Measurements from ENCODE around the gene TTC16. TPM values are rescaled to one million over a fixed set of nuclear protein-coding genes. Genes with fewer than 3 reads are reported as not detected.
A peak's percentile ranks its signal among the peaks of the same experiment; 100 is the strongest.

TTC16 gene
- total RNA-seq, 6 experiments from 2014 or later = not detected

DNA sequence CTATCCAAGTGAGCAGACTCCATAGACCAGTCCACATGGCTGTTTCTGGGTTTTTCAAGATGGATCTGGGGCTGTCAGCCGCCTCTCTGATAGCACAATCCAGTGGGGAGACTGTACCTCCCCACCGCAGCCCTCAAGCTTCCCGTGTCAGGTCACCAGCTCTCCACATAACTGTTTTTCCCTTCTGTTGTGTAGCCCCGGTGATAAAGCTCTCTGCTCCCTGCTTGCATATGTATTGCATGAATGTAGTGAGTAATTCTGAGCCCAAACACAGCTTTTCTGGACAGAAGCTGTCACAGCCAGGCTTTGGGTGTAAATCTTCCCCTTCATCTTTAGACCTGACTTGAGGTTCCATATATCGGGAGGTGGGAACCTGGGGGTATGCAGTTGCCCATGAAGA, 32.2 kb upstream of the TTC16 start:
- peaks cover 39% of the 10 kb centered on the region for H3K4me1 Mint-ChIP-seq (ENCODE audit: low read depth)
- peak overlapping the region; percentile 80; the same call in 1 of the 2 replicates for H3K4me3 Mint-ChIP-seq
- H3K9me3 Mint-ChIP-seq = no peaks in the 10 kb centered on the region
- H3K27ac Mint-ChIP-seq = peak overlapping the region; percentile 97
- DNase-seq = peak; percentile 87
- H3K36me3 Mint-ChIP-seq (ENCODE audit: low read depth) = peaks cover 48% of the 10 kb centered on the region
- TF ChIP-seq, protein P1, sequence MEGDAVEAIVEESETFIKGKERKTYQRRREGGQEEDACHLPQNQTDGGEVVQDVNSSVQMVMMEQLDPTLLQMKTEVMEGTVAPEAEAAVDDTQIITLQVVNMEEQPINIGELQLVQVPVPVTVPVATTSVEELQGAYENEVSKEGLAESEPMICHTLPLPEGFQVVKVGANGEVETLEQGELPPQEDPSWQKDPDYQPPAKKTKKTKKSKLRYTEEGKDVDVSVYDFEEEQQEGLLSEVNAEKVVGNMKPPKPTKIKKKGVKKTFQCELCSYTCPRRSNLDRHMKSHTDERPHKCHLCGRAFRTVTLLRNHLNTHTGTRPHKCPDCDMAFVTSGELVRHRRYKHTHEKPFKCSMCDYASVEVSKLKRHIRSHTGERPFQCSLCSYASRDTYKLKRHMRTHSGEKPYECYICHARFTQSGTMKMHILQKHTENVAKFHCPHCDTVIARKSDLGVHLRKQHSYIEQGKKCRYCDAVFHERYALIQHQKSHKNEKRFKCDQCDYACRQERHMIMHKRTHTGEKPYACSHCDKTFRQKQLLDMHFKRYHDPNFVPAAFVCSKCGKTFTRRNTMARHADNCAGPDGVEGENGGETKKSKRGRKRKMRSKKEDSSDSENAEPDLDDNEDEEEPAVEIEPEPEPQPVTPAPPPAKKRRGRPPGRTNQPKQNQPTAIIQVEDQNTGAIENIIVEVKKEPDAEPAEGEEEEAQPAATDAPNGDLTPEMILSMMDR (IDR thresholded peaks at IDR 0.05) = no peak
- H3K27me3 Mint-ChIP-seq (ENCODE audit: insufficient read depth) = peaks cover 3% of the 10 kb centered on the region

DNA sequence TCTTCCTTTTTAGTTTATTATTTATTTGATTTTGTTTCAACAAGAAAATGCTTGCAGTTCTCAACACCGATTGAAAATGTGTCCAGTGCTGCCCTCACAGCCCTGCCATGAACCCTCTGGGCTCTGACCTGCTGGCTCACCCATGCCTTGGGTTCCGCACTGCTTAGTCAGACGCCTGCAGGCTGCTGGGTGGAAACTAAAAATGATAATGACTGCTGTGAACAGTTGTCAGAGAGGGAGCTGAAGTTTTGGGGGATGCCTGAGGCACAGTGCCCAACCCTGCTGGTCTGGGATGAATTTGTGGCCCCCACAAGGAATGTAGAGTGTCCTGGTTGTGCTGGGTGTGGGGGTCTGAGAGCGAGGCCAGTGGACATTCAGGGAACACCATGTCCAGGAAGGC, 31.3 kb upstream of the TTC16 start:
- TF ChIP-seq, protein P1 (IDR thresholded peaks at IDR 0.05) = no peak; the same call in 1 of the 2 replicates
- Mint-ChIP-seq H3K27me3 (ENCODE audit: insufficient read depth) (peaks cover 3% of the 10 kb centered on the region), H3K36me3 (ENCODE audit: low read depth) (peaks cover 45% of the 10 kb centered on the region), H3K4me3 (peak overlapping the region; percentile 80), H3K9me3 (no peaks in the 10 kb centered on the region), H3K27ac (peak overlapping the region; percentile 97), H3K4me1 (ENCODE audit: low read depth) (peaks cover 39% of the 10 kb centered on the region)
- DNase-seq = peak; percentile 80

DNA sequence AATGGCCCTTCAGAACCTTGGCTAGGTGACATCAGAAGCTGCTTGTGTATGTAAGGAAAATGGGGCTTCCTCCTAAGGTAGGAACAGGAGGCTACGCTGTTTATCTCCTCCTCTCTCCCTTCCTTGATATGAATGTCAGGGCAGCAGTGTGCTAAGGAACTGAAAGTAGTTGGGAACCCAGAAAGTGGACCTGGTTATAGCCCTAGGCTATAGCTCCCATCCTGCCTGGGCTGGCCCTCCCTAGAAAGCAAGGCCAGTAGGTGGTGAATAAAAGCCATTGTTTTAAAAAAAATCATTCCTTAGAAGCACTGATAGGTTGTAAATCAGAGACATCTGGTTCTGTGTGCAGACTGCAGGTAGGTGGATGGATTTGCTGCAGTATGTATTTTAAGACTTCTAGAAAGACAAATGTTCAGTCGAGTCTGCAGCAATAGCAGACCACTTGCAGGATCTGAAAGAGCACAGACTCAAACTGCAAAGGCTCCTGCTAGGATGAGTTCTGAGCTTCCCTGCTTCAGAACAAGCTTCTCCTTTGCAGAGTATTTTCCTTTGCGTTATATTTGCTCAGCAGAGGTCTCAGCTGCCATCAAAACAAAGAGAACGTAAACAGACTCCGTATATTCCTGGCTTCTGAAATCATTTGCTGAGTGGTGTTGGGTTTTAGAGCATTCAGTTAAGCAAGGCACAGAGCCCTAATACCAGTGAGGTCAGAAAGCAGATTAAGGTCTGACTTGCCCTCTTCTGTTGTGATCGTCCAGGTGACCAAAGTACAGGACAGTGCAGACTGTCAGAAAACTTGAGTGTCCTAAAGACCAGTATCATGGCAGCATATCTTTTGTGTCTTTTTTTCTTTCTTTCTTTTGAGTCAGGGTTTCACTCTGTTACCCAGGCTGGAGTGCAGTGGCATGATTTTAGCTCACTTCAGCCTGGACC, 29.2 kb upstream of the TTC16 start:
- Mint-ChIP-seq H3K36me3 (ENCODE audit: low read depth) (peaks cover 51% of the 10 kb centered on the region), H3K27ac (no peak overlapping the region), H3K4me3 (no peak overlapping the region), H3K9me3 (no peaks in the 10 kb centered on the region), H3K4me1 (ENCODE audit: low read depth) (peaks cover 35% of the 10 kb centered on the region), H3K27me3 (ENCODE audit: insufficient read depth) (peaks cover 3% of the 10 kb centered on the region)
- no peak for DNase-seq
- TF ChIP-seq, protein P1 (IDR thresholded peaks at IDR 0.05) = no peak

DNA sequence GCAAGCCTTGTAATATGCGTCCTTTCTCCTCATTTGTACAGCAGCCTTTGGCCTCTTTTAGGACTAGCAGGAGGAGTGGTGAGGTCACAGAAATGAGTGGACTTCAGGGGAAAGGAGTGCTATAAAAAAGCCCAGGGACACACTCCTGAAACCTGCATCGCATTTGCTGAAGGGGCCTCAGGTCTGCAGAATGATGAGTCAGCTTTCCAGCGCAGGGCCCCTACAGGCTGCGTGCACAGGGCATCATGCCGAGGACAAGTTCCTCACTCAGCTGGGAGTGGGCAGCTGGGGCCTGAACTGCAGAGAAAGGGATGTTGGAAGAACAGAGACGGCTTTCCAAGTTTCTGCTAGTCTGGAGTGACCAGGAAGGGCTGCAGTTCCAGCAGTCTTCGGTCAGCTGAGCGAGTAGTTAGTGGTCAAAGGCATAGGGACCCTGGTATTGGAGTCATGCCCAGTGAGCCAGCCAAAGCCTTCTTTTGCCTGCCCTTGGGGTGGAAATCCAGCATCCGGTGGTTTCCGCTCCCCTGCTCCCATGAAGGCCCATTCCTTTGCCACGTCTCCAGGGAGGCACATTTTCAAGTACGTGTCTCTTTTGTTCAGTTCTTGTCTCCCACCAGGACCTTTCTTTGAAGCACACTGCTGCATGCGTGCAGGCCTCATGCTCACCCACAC, 26.4 kb upstream of the TTC16 start:
- Mint-ChIP-seq H3K27me3 (ENCODE audit: insufficient read depth) (peaks cover 3% of the 10 kb centered on the region), H3K4me1 (ENCODE audit: low read depth) (peaks cover 19% of the 10 kb centered on the region), H3K9me3 (no peaks in the 10 kb centered on the region), H3K4me3 (no peak overlapping the region), H3K36me3 (ENCODE audit: low read depth) (peaks cover 43% of the 10 kb centered on the region), H3K27ac (no peak overlapping the region)
- no peak for DNase-seq
- TF ChIP-seq, protein P1 (IDR thresholded peaks at IDR 0.05) = no peak

DNA sequence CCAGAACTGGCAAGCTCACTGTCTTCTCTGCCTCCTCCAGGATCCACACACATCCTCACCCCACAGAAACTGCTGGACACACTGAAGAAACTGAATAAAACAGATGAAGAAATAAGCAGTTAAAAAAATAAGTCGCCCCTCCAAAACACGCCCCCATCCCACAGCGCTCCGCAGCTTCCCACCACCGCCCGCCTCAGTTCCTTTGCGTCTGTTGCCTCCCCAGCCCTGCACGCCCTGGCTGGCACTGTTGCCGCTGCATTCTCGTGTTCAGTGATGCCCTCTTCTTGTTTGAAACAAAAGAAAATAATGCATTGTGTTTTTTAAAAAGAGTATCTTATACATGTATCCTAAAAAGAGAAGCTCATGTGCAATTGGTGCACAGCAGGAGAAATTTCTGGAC, 25.1 kb upstream of the TTC16 start:
- H3K9me3 Mint-ChIP-seq = no peaks in the 10 kb centered on the region
- H3K27me3 Mint-ChIP-seq (ENCODE audit: insufficient read depth) = no peaks in the 10 kb centered on the region; the same call in 1 of the 2 replicates
- peaks cover 38% of the 10 kb centered on the region for H3K36me3 Mint-ChIP-seq (ENCODE audit: low read depth)

More for the DNA sequence above, 25.1 kb upstream of the TTC16 start:
- Mint-ChIP-seq H3K27ac (no peak overlapping the region), H3K4me1 (ENCODE audit: low read depth) (peaks cover 21% of the 10 kb centered on the region), H3K4me3 (no peak overlapping the region)
- no peak for DNase-seq
- TF ChIP-seq, protein P1 (IDR thresholded peaks at IDR 0.05) = no peak

Data from HFFc6 (cell line).